HEK293T (cell line): ENCODE results near the gene RIPOR1.

Experiments
- CTCF ChIA-PET: fragments of 350-600 bp; formaldehyde crosslinking; extraction: SDS; loops from one replicate; lab custom pipeline; 2021; ENCODE audit warnings: antibody characterized with exemption, inconsistent platforms; lab: Yijun Ruan, JAX
- POLR2A ChIA-PET: fragments of 350-600 bp; formaldehyde crosslinking; extraction: SDS; loops from one replicate; lab custom pipeline; 2020; ENCODE audit warnings: antibody characterized with exemption, inconsistent platforms; lab: Yijun Ruan, JAX
- DNase-seq: peaks from one replicate; pipeline ENCODE4 v3.0.0; 2012; ENCODE audit warnings: mixed read lengths; ENCODE audit errors: extremely low spot score
- ARNT ChIP-seq: fragments of 450-650 bp; IDR thresholded peaks from 2 replicates; pipeline ENCODE4 v1.6.1; 2017; ENCODE audit warnings: mild to moderate bottlenecking
- BHLHE40 ChIP-seq: fragments of 450-650 bp; IDR thresholded peaks from 2 replicates; pipeline ENCODE4 v1.6.1; 2016; ENCODE audit warnings: mild to moderate bottlenecking, moderate library complexity, borderline replicate concordance
- CTBP1 ChIP-seq: fragments of 450-650 bp; IDR thresholded peaks from 2 replicates; pipeline ENCODE4 v1.6.1; 2016; ENCODE audit warnings: borderline replicate concordance
- ELF4 ChIP-seq: fragments of 450-650 bp; IDR thresholded peaks from 2 replicates; pipeline ENCODE4 v1.6.1; 2017; ENCODE audit warnings: antibody characterized with exemption
- FOXA1 ChIP-seq: fragments of 450-650 bp; IDR thresholded peaks from 2 replicates; pipeline ENCODE4 v1.6.1; 2016; ENCODE audit warnings: mild to moderate bottlenecking
- FOXK2 ChIP-seq: fragments of 450-650 bp; IDR thresholded peaks from 2 replicates; pipeline ENCODE4 v1.6.1; 2016; ENCODE audit warnings: mild to moderate bottlenecking
- FOXM1 ChIP-seq: fragments of 450-650 bp; IDR thresholded peaks from 2 replicates; pipeline ENCODE4 v1.6.1; 2017; ENCODE audit warnings: mild to moderate bottlenecking, borderline replicate concordance
- HDGF ChIP-seq: fragments of 450-650 bp; IDR thresholded peaks from 2 replicates; pipeline ENCODE4 v1.6.1; 2017; ENCODE audit warnings: antibody characterized with exemption, borderline replicate concordance
- L3MBTL2 ChIP-seq: fragments of 450-650 bp; conservative IDR thresholded peaks from 2 replicates; pipeline ENCODE4 v1.6.1; 2016; ENCODE audit warnings: mild to moderate bottlenecking
- LEF1 ChIP-seq: fragments of 450-650 bp; IDR thresholded peaks from 2 replicates; pipeline ENCODE4 v1.6.1; 2017; ENCODE audit warnings: mild to moderate bottlenecking, borderline replicate concordance
- NFRKB ChIP-seq: fragments of 450-650 bp; IDR thresholded peaks from 2 replicates; pipeline ENCODE4 v1.6.1; 2016; ENCODE audit warnings: mild to moderate bottlenecking, moderate library complexity
- SP1 ChIP-seq: fragments of 450-650 bp; IDR thresholded peaks from 2 replicates; pipeline ENCODE4 v1.6.1; 2017
- SUZ12 ChIP-seq: fragments of 450-650 bp; IDR thresholded peaks from 2 replicates; pipeline ENCODE4 v1.6.1; 2016; ENCODE audit warnings: mild to moderate bottlenecking
- TARDBP ChIP-seq: fragments of 450-650 bp; IDR thresholded peaks from 2 replicates; pipeline ENCODE4 v1.6.1; 2016
- ZNF384 ChIP-seq: fragments of 450-650 bp; IDR thresholded peaks from 2 replicates; pipeline ENCODE4 v1.6.1; 2016
- TF ChIP-seq, protein P1 (sequence below): fragments of 450-650 bp; IDR thresholded peaks from 2 replicates; pipeline ENCODE4 v1.6.1; 2016

RIPOR1 gene

GRCh38 chr16:67549936-67550335 is 21.3 kb downstream of the RIPOR1 start:
- no peak for DNase-seq
- no peak for TF ChIP-seq ELF4
- no peak for TF ChIP-seq SUZ12
- TF ChIP-seq ARNT, result no peak
- no peak for TF ChIP-seq ZNF384
- TF ChIP-seq LEF1, result no peak
- no peak for TF ChIP-seq BHLHE40
- TF ChIP-seq TARDBP, result no peak
- no peak for TF ChIP-seq SP1
- TF ChIP-seq HDGF, result no peak
- TF ChIP-seq L3MBTL2, result no peak
- TF ChIP-seq CTBP1, result no peak
- TF ChIP-seq, protein P1, sequence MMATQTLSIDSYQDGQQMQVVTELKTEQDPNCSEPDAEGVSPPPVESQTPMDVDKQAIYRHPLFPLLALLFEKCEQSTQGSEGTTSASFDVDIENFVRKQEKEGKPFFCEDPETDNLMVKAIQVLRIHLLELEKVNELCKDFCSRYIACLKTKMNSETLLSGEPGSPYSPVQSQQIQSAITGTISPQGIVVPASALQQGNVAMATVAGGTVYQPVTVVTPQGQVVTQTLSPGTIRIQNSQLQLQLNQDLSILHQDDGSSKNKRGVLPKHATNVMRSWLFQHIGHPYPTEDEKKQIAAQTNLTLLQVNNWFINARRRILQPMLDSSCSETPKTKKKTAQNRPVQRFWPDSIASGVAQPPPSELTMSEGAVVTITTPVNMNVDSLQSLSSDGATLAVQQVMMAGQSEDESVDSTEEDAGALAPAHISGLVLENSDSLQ, result no peak
- TF ChIP-seq FOXM1, result no peak
- TF ChIP-seq NFRKB, result no peak
- CTCF ChIA-PET, result no interaction called here
- POLR2A ChIA-PET, result interaction anchor here (0.9 kb wide), 1 partner anchor 12 kb away, joined by 4 read pairs; the partner anchor contains the start of gene CTCF

GRCh38 chr16:67551091-67551490 is 22.5 kb downstream of the RIPOR1 start:
- POLR2A ChIA-PET, result interaction anchor here (2.1 kb wide), 1 partner anchor 12 kb away, joined by 9 read pairs; the partner anchor contains the start of gene CTCF
- CTCF ChIA-PET, result no interaction called here
- TF ChIP-seq NFRKB (no peak), SUZ12 (no peak), FOXA1 (no peak)
- DNase-seq, result no peak

DNA sequence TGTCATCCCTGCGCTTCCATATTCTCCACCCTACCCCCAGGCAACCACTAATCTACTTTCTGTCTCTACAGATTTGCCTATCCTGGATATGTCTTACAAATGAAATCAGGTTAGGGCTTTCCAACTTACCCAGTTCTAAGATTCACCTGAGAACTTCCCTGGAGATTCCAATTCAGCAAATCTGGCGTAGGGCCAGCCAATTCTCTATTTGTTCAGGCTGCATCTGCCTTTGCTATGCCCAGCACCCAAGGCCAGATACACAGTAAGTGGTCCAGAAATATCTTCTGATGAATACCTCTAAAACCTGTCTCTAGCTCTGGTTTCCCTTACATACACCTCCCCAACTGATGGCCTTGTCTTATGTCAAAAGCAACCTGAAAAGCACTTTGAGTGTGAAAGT is 23.3 kb downstream of the RIPOR1 start:
- ChIA-PET POLR2A (interaction anchor here (2.1 kb wide), 1 partner anchor 11 kb away, joined by 9 read pairs; the partner anchor contains the start of gene CTCF), CTCF (no interaction called here)
- TF ChIP-seq, protein P1, result no peak
- no peak for TF ChIP-seq SUZ12
- no peak for TF ChIP-seq LEF1
- TF ChIP-seq ARNT, result no peak
- TF ChIP-seq HDGF, result no peak
- no peak for DNase-seq

- TF ChIP-seq FOXK2 (no peak), SUZ12 (no peak), BHLHE40 (no peak), LEF1 (no peak), CTBP1 (no peak), HDGF (no peak), FOXA1 (no peak), FOXM1 (no peak), ELF4 (no peak), L3MBTL2 (no peak), SP1 (no peak), TARDBP (no peak), ARNT (no peak), NFRKB (no peak), ZNF384 (no peak)
- TF ChIP-seq, protein P1, result no peak
- CTCF ChIA-PET, result no interaction called here
- DNase-seq, result no peak
- POLR2A ChIA-PET, result interaction anchor here (2.1 kb wide), 1 partner anchor 10 kb away, joined by 9 read pairs; the partner anchor contains the start of gene CTCF
These were observed 23.8 kb downstream of the RIPOR1 start for GRCh38 chr16:67552476-67552875.

GRCh38 chr16:67555795-67556212 is 27.2 kb downstream of the RIPOR1 start:
- ChIA-PET POLR2A (interaction anchor here (1.2 kb wide), 1 partner anchor 104 kb away, joined by 6 read pairs; the partner anchor contains the start of gene ACD), CTCF (no interaction called here)
- TF ChIP-seq, protein P1, result peak; percentile 29; the same call in 1 of the 2 replicates
- TF ChIP-seq FOXM1, result no peak
- no peak for DNase-seq

DNA sequence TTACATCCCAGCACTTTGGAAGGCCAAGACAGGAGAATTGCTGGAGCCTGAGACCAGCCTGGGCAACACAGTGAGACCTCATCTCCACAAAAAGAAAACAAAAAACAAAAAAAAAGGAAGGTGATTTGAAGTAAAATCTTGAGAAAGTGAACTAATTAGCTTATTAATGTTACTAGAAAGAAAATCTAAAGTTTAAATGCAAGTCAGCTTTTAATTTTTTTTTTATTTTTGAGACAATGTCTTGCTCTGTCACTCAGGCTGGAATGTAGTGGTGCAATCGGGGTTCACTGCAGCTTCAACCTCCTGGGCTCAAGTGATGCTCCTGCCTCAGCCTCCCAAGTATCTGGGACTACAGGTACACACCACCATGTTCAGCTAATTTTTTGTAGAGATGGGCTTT is 30.2 kb downstream of the RIPOR1 start:
- ChIA-PET POLR2A (interaction anchor here (0.6 to 1.4 kb wide), 3 partner anchors 12 to 678 kb away, joined by 3 to 4 read pairs (median 3); partner anchors contain the start of gene ACD), CTCF (interaction anchor here (0.6 to 1.4 kb wide), 3 partner anchors 12 to 239 kb away, joined by 3 to 9 read pairs (median 3); no protein-coding TSS in a partner anchor)
- no peak for TF ChIP-seq FOXA1
- no peak for TF ChIP-seq CTBP1
- TF ChIP-seq L3MBTL2, result no peak
- no peak for TF ChIP-seq NFRKB
- TF ChIP-seq FOXK2, result no peak
- TF ChIP-seq, protein P1, result no peak
- no peak for TF ChIP-seq ZNF384
- DNase-seq, result no peak
